Prostate gland (tissue), 2 donors: ENCODE results near the gene PPP2R5E. TPM values are rescaled to one million over a fixed set of nuclear protein-coding genes. Genes with fewer than 3 reads are reported as not detected.

Experiments
- DNase-seq: peaks from one replicate; pipeline ENCODE4 v3.0.0-alpha.2; 2019; ENCODE audit warnings: low spot score
- H3K27ac ChIP-seq, 2 donors: fragments of 200-600 bp; sonication (generic); 2 replicates each; pipeline ENCODE4 v1.5.1; 2017 to 2019
- H3K27me3 ChIP-seq: fragments of 200-600 bp; sonication (generic); replicated peaks from 2 replicates; pipeline ENCODE4 v1.5.1; 2019; ENCODE audit not compliant: insufficient read depth
- H3K36me3 ChIP-seq, 2 donors: fragments of 200-600 bp; sonication (generic); 1 replicate in 1 of 2; 2 replicates in 1 of 2; pipeline versions ENCODE4 v1.5.1 to v1.8.1; 2017 to 2019
- H3K4me1 ChIP-seq: fragments of 200-600 bp; sonication (generic); replicated peaks from 2 replicates; pipeline ENCODE4 v1.5.1; 2019
- H3K4me3 ChIP-seq, 2 donors: fragments of 200-600 bp; sonication (generic); 2 replicates each; pipeline ENCODE4 v1.5.1; 2017 to 2019
- H3K9me3 ChIP-seq: fragments of 200-600 bp; sonication (generic); 2 replicates; pipeline ENCODE4 v1.5.1; 2017
- POLR2A ChIP-seq: fragments of 450-650 bp; IDR thresholded peaks from one replicate; pipeline ENCODE4 v1.6.1; 2016; ENCODE audit warnings: antibody characterized with exemption, mild to moderate bottlenecking
- POLR2AphosphoS5 ChIP-seq: sonication (generic); formaldehyde crosslinking; IDR thresholded peaks from one replicate; pipeline ENCODE4 v1.6.1; 2017; ENCODE audit warnings: antibody characterized with exemption
- WGBS: methylation state at CpG from one replicate; pipeline ENCODE4 v1.1.5; 2018; 5-methylcytosine and 5-hydroxymethylcytosine counted together
- intact Hi-C: fragments of 100-400 bp; cut with DNase I; formaldehyde crosslinking; loops from one replicate; pipeline ENCODE4 v1.14.2; 2022
- total RNA-seq, 2 donors: library from RNA; depleted of rRNA; stranded (reverse); fragments of >200 nt; gene quantifications; one replicate each; pipeline ENCODE4 v1.1.0, GENCODE V29; 2016
- TF ChIP-seq, protein P1 (sequence below), 4 experiments: fragments of 200-600 bp in 2 of 4; fragments of 450-650 bp in 2 of 4; sonication (generic) in 2 of 4; IDR thresholded peaks; 1 replicate in 3 of 4; 2 replicates in 1 of 4; pipeline ENCODE4 v1.5.1; 2016 to 2019; ENCODE audit warnings: antibody characterized with exemption in 4 of 4, mild to moderate bottlenecking in 2 of 4, moderate library complexity in 2 of 4

The PPP2R5E gene
- total RNA-seq, 2 donors from 2014 or later, result 23.5 to 30.0 TPM

DNA sequence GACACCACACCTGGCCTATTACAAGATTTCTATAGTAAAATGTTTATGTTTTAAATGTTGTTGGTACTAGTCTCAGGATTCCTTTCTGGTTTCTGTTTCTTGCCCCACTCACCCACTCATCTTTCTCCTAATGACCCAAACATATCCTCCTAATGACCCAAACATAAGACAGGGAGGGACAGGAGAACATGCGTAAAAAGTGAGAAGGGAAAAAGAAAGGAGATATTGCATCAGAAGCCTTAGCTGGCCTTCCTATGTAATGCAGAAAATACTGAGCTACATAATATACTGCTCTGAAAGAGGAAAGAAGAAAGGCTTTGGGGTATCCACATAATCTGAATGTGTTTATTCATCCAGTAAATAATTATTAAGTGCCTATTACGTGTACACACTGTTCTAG lies 119.8 kb downstream of the PPP2R5E start:
- DNase-seq, result no peak
- TF ChIP-seq, protein P1, sequence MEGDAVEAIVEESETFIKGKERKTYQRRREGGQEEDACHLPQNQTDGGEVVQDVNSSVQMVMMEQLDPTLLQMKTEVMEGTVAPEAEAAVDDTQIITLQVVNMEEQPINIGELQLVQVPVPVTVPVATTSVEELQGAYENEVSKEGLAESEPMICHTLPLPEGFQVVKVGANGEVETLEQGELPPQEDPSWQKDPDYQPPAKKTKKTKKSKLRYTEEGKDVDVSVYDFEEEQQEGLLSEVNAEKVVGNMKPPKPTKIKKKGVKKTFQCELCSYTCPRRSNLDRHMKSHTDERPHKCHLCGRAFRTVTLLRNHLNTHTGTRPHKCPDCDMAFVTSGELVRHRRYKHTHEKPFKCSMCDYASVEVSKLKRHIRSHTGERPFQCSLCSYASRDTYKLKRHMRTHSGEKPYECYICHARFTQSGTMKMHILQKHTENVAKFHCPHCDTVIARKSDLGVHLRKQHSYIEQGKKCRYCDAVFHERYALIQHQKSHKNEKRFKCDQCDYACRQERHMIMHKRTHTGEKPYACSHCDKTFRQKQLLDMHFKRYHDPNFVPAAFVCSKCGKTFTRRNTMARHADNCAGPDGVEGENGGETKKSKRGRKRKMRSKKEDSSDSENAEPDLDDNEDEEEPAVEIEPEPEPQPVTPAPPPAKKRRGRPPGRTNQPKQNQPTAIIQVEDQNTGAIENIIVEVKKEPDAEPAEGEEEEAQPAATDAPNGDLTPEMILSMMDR (IDR thresholded peaks at IDR 0.05), result no peak
- TF ChIP-seq POLR2A (no peak), POLR2AphosphoS5 (no peak)
- Histone ChIP-seq H3K36me3 (no peaks in the 10 kb centered on the region), H3K4me3 (no peak overlapping the region), H3K27me3 (no peaks in the 10 kb centered on the region), H3K27ac (no peak overlapping the region), H3K4me1 (no peaks in the 10 kb centered on the region), H3K9me3 (no peaks in the 10 kb centered on the region)
- intact Hi-C loops, result no loop called here
- WGBS, result 94% methylated on average over 2 of the region's 2 CpGs

DNA sequence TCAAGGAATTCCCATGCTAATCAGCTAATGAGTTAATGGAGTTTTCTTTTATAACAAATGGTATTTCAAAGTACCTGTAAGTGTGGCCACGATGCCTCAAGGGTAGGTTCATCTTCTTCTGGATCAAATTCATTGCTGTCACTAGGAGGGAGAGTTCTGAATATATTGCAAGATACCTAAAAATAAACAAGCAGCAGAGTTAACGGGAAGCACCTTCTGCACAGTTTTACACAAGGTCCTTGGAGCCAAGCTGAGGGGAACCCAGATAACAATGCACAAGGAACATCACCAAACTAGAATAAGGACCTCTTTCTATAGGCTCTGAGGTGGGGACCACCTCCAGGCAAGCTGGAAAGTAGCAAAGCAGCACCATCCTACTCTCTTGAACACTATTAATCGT lies 121.3 kb downstream of the PPP2R5E start:
- TF ChIP-seq POLR2AphosphoS5 (no peak), POLR2A (no peak)
- TF ChIP-seq, protein P1 (IDR thresholded peaks at IDR 0.05), result no peak
- H3K9me3 ChIP-seq, result no peaks in the 10 kb centered on the region
- 66% methylated on average over 3 of the region's 3 CpGs for WGBS
- no peak overlapping the region for H3K4me3 ChIP-seq
- no peak overlapping the region for H3K27ac ChIP-seq
- DNase-seq, result no peak
- intact Hi-C loops, result no loop called here
- H3K4me1 ChIP-seq, result no peaks in the 10 kb centered on the region
- H3K36me3 ChIP-seq, result no peaks in the 10 kb centered on the region
- H3K27me3 ChIP-seq, result no peaks in the 10 kb centered on the region

DNA sequence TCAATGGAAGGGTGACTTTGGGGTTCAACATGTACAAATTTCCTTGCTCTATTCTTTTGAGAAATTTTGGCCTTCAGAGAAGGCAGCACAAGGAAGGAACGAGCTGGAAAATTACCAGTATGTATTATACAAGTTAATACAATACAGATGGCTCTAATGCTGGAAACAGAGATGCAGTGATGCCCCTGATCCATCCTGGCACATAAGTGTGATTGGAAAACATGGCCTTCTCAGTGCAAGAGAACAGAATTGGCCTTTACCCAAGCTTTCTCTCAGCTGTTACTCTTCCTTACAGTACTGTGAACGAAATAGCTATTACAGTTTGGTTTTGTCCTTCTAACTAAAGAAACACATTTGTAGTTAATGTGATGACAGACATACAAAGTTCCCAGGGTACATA lies 122.0 kb downstream of the PPP2R5E start:
- DNase-seq, result no peak
- Histone ChIP-seq H3K27me3 (no peaks in the 10 kb centered on the region), H3K9me3 (no peaks in the 10 kb centered on the region), H3K36me3 (no peaks in the 10 kb centered on the region), H3K4me1 (no peaks in the 10 kb centered on the region), H3K4me3 (no peak overlapping the region), H3K27ac (no peak overlapping the region)
- intact Hi-C loops, result no loop called here
- TF ChIP-seq POLR2AphosphoS5 (no peak), POLR2A (no peak)
- TF ChIP-seq, protein P1 (IDR thresholded peaks at IDR 0.05), result no peak
- 92% methylated on average over 2 of the region's 2 CpGs for WGBS

DNA sequence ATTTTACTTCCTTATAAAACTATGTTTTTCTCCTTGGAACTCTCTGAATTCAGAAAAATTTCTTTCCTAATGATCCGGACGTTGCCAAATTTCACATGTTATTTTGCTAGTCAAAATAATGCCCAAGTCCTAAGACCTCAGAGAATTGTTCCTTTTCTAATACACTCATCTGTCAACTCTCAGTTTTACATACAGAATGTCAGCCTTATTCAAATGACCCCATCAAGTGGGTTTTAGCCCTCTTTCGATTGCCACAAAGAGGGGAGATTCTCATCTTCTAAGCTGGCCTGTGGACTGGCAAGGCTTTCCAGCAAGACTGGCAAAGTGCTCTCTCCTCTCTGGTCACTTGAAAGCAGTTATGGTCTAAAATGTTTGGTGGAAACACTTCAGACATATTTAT lies 125.2 kb downstream of the PPP2R5E start:
- Histone ChIP-seq H3K4me3 (no peak overlapping the region), H3K27me3 (no peaks in the 10 kb centered on the region), H3K36me3 (no peaks in the 10 kb centered on the region), H3K27ac (no peak overlapping the region), H3K9me3 (no peaks in the 10 kb centered on the region), H3K4me1 (no peaks in the 10 kb centered on the region)
- no peak for DNase-seq
- no peak for TF ChIP-seq POLR2A
- TF ChIP-seq POLR2AphosphoS5, result no peak
- TF ChIP-seq, protein P1 (IDR thresholded peaks at IDR 0.05), result no peak
- intact Hi-C loops, result no loop called here
- 92% methylated on average over 3 of the region's 3 CpGs for WGBS

DNA sequence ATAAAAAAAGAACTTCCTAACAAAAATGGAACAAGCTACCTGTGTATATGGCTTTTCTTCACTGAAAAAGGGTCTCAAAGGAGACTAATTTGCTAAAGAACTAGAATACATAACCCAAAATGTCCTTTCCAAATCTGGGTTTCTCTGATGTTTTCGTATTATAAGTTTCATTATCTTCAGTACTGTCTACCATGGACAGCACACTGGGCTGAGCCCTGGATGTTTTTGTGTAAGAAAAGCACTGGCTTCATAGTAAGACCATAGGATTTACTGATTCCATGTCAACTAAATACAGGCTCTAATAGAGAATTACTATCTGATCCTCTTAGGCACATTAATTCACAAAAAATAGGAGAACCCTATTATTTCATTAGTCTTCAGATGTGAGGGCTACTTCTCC lies 130.2 kb downstream of the PPP2R5E start:
- TF ChIP-seq, protein P1 (IDR thresholded peaks at IDR 0.05), result no peak
- TF ChIP-seq POLR2A (no peak), POLR2AphosphoS5 (no peak)
- Histone ChIP-seq H3K27me3 (no peaks in the 10 kb centered on the region), H3K4me1 (no peaks in the 10 kb centered on the region), H3K4me3 (no peak overlapping the region), H3K36me3 (no peaks in the 10 kb centered on the region), H3K27ac (no peak overlapping the region), H3K9me3 (no peaks in the 10 kb centered on the region)
- intact Hi-C loops, result no loop called here
- DNase-seq, result no peak
- 78% methylated on average over 1 of the region's 1 CpG for WGBS
